GM12878 (cell line): Measurements from ENCODE around the gene ZNF627. TPM values are rescaled to one million over a fixed set of nuclear protein-coding genes. Genes with fewer than 3 reads are reported as not detected.

Experiments
- ATAC-seq: fragments of 200-7000 bp; cut with Tn5 transposase; 3 replicates; pipeline ENCODE4 v1.9.1; 2020; ENCODE audit warnings: mild to moderate bottlenecking, moderate library complexity
- BruUV-seq: library from RNA; stranded (reverse); fragments of 400-500 nt; replicated peaks from 2 replicates; lab custom pipeline; 2021; lab: Mats Ljungman, UMichigan
- CTCF ChIA-PET: fragments of 300-600 bp; sonication (Branson Sonifier 250); formaldehyde crosslinking; extraction: SDS; loops from one replicate; lab custom pipeline; 2021; ENCODE audit warnings: inconsistent platforms; lab: Yijun Ruan, JAX
- POLR2A ChIA-PET: fragments of 350-600 bp; formaldehyde crosslinking; extraction: SDS; loops from one replicate; lab custom pipeline; 2021; ENCODE audit warnings: inconsistent platforms; lab: Charles Lee
- RAD21 ChIA-PET: fragments of 300-600 bp; sonication (Branson Sonifier 250); formaldehyde crosslinking; loops from one replicate; lab custom pipeline; 2023; ENCODE audit warnings: antibody characterized with exemption; ENCODE audit not compliant: unreplicated experiment; lab: Charles Lee
- SMC1A ChIA-PET: fragments of 300-600 bp; sonication (Branson Sonifier 250); formaldehyde crosslinking; loops from one replicate; lab custom pipeline; 2023; ENCODE audit not compliant: unreplicated experiment, uncharacterized antibody; lab: Charles Lee
- DNase-seq: peaks from one replicate; pipeline ENCODE4 v3.0.0-alpha.2; 2011; ENCODE audit warnings: low read depth, low spot score
- FAIRE-seq: peaks from 3 replicates; lab custom pipeline; 2011; peaks lifted over from hg19 to GRCh38; lab: Jason Lieb, UNC
- H2AFZ ChIP-seq: 2 replicates; pipeline ENCODE4 v1.6.0; 2011; ENCODE audit warnings: low read depth, low read length, control low read depth; ENCODE audit not compliant: control insufficient read depth
- H3K27ac ChIP-seq: 2 replicates; pipeline ENCODE4 v1.5.1; 2011; ENCODE audit warnings: control low read depth; ENCODE audit not compliant: control insufficient read depth, insufficient read depth
- H3K27me3 ChIP-seq, 2 experiments: replicated peaks in 1 of 2; 2 replicates each; pipeline versions ENCODE4 v1.6.0 to v1.6.1; 2011; ENCODE audit warnings: low read length in 1 of 2; ENCODE audit not compliant: control insufficient read depth in 2 of 2, insufficient read depth in 2 of 2
- H3K36me3 ChIP-seq, 2 experiments: 2 replicates each; pipeline ENCODE4 v1.5.1; 2011; ENCODE audit warnings: low read length in 1 of 2; ENCODE audit not compliant: control insufficient read depth in 2 of 2, insufficient read depth in 2 of 2
- H3K4me1 ChIP-seq: 2 replicates; pipeline ENCODE4 v1.6.1; 2011; ENCODE audit warnings: mild to moderate bottlenecking, low read length, moderate library complexity, mixed read lengths; ENCODE audit not compliant: control insufficient read depth, insufficient read depth
- H3K4me2 ChIP-seq: 2 replicates; pipeline ENCODE4 v1.6.0; 2011; ENCODE audit warnings: control low read depth; ENCODE audit not compliant: control insufficient read depth, insufficient read depth
- H3K4me3 ChIP-seq: fragments of 200-600 bp; sonication (generic); 2 replicates; pipeline ENCODE4 v1.5.1; 2016
- H3K79me2 ChIP-seq: 2 replicates; pipeline ENCODE4 v1.6.0; 2011; ENCODE audit warnings: low read length; ENCODE audit not compliant: control insufficient read depth, insufficient read depth
- H3K9ac ChIP-seq: 2 replicates; pipeline ENCODE4 v1.8.0; 2011; ENCODE audit warnings: low read length, control low read depth, mixed read lengths; ENCODE audit not compliant: control insufficient read depth, insufficient read depth
- H3K9me3 ChIP-seq: replicated peaks from 3 replicates; pipeline ENCODE4 v1.5.1; 2011; ENCODE audit warnings: mild to moderate bottlenecking, low read length; ENCODE audit not compliant: control insufficient read depth, insufficient read depth
- H4K20me1 ChIP-seq: 2 replicates; pipeline ENCODE4 v1.6.0; 2011; ENCODE audit not compliant: control insufficient read depth, insufficient read depth
- BCL11A ChIP-seq: IDR thresholded peaks from 2 replicates; pipeline ENCODE4 v1.6.1; 2011; ENCODE audit warnings: low read depth, low read length
- CEBPB ChIP-seq, 2 experiments: fragments of 150-350 bp in 1 of 2; IDR thresholded peaks; 2 replicates each; pipeline ENCODE4 v1.6.1; 2012 to 2014; ENCODE audit warnings: low read depth in 2 of 2, low read length in 2 of 2, borderline replicate concordance in 1 of 2, inconsistent platforms in 1 of 2
- EGR1 ChIP-seq, 2 experiments: IDR thresholded peaks; 1 replicate in 1 of 2; 2 replicates in 1 of 2; pipeline ENCODE4 v1.6.1; 2011 to 2012; ENCODE audit warnings: low read depth in 2 of 2, low read length in 2 of 2, borderline replicate concordance in 1 of 2, mild to moderate bottlenecking in 1 of 2, moderate library complexity in 1 of 2
- FOS ChIP-seq: IDR thresholded peaks from 3 replicates; pipeline ENCODE4 v1.6.1; 2011; ENCODE audit warnings: borderline replicate concordance; ENCODE audit not compliant: insufficient read length; ENCODE audit errors: extremely low read depth
- SMAD5 ChIP-seq: IDR thresholded peaks from 2 replicates; pipeline ENCODE4 v1.6.1; 2016; ENCODE audit warnings: antibody characterized with exemption, low read depth
- SPI1 ChIP-seq: IDR thresholded peaks from 2 replicates; pipeline ENCODE4 v1.6.1; 2011; ENCODE audit warnings: low read depth, mild to moderate bottlenecking, low read length, moderate library complexity, borderline replicate concordance; ENCODE audit not compliant: insufficient read depth
- SREBF2 ChIP-seq: IDR thresholded peaks from 2 replicates; pipeline ENCODE4 v1.6.1; 2012; ENCODE audit warnings: mild to moderate bottlenecking, low read length
- YBX1 ChIP-seq: fragments of 450-650 bp; IDR thresholded peaks from 2 replicates; pipeline ENCODE4 v1.6.1; 2016; ENCODE audit warnings: antibody characterized with exemption
- WGBS: methylation state at CpG from one replicate; pipeline ENCODE4 v1.1.6; 2016; ENCODE audit warnings: low lambda C conversion rate; ENCODE audit not compliant: insufficient replicate concordance, insufficient coverage; ENCODE audit errors: missing lambda C conversion rate; 5-methylcytosine and 5-hydroxymethylcytosine counted together
- in situ Hi-C: fragments of 300-500 bp; cut with MboI; formaldehyde crosslinking; loops from 9 replicates; pipeline ENCODE4 v1.14.3; 2018; ENCODE audit warnings: mixed read lengths
- intact Hi-C: fragments of 100-400 bp; cut with micrococcal nuclease; formaldehyde crosslinking; loops from one replicate; pipeline ENCODE4 v1.14.2; 2022; ENCODE audit not compliant: unreplicated experiment
- polyA plus RNA-seq, 11 experiments: library from polyadenylated mRNA; depleted of rRNA in 4 of 11; unstranded in 6 of 11; stranded (reverse) in 5 of 11; fragments of >200 nt; fragmentation: Nextera tagmentation in 4 of 11; fragmentation: Illumina TruSeq in 1 of 11; extraction: Ambion mirVana in 4 of 11; extraction: Trizol in 1 of 11; gene quantifications; 1 replicate in 1 of 11; 2 replicates in 10 of 11; pipeline versions ENCODE4 v1.2.1 to v1.2.3, GENCODE V29; 2011 to 2016; ENCODE audit warnings: inconsistent platforms in 2 of 11, missing spikeins in 2 of 11, low read depth in 1 of 11
- total RNA-seq, 4 experiments: library from RNA; depleted of rRNA in 3 of 4; stranded (reverse); fragments of >200 nt in 3 of 4; fragmentation: Illumina TruSeq in 1 of 4; extraction: Trizol in 1 of 4; gene quantifications; 2 replicates each; pipeline versions ENCODE4 v1.2.1 to v1.2.3, GENCODE V29; 2013 to 2021
- TF ChIP-seq, protein P1 (sequence below): fragments of 450-650 bp; IDR thresholded peaks from 2 replicates; pipeline ENCODE4 v1.6.1; 2016; ENCODE audit warnings: mild to moderate bottlenecking, moderate library complexity, borderline replicate concordance
- TF ChIP-seq, protein P2 (sequence below): fragments of 450-650 bp; conservative IDR thresholded peaks from 2 replicates; pipeline ENCODE4 v1.6.1; 2017; ENCODE audit warnings: mild to moderate bottlenecking, moderate library complexity
- TF ChIP-seq, protein P3 (sequence below): IDR thresholded peaks from 2 replicates; pipeline ENCODE4 v1.6.1; 2012; ENCODE audit warnings: mild to moderate bottlenecking, low read depth, low read length

Gene ZNF627
- total and polyA plus RNA-seq, 10 of the 15 experiments (the other 5 are each of a cell fraction or from before 2014, with no cell fraction given), result 5.1 to 13.7 (median 10.2) TPM

DNA sequence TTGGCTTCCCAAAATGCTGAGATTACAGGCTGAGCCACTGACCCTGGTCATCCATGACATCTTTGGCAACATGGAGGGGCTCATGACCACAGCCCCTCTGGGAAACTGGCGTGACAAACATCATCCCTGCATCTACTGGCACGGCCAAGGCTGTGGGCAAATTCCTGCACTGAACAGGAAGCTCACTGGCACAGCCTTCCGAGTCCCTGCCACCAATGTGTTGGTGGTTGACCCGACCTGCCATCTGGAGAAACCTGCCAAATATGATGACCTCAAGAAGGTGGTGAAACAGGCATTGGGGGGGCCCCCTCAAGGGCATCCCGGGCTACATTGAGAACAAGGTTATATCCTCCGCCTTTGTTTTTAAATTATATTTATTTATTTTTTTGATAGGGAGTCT lies 11.0 kb upstream of the ZNF627 start:
- Histone ChIP-seq H3K4me2 (no peak overlapping the region), H3K27me3 (no peaks in the 10 kb centered on the region), H3K4me3 (no peak overlapping the region), H3K4me1 (peaks cover 33% of the 10 kb centered on the region), H2AFZ (no peak overlapping the region), H3K27ac (no peak overlapping the region), H3K9ac (no peak overlapping the region), H3K79me2 (no peaks in the 10 kb centered on the region), H3K36me3 (no peaks in the 10 kb centered on the region), H4K20me1 (no peaks in the 10 kb centered on the region), H3K9me3 (no peaks in the 10 kb centered on the region)
- DNase-seq (no peak), FAIRE-seq (no peak), ATAC-seq (no peak)
- intact Hi-C loops (no loop called here), in situ Hi-C loops (loop anchor here (5.0 to 25.0 kb wide), 2 partner anchors 89 to 1576 kb away; partner anchors contain the start of genes IER2 and STX10)
- SMC1A ChIA-PET, result interaction anchor here (1.4 to 12.2 kb wide), 5 partner anchors 12 to 89 kb away, joined by 4 to 215 read pairs (median 7); partner anchors contain the start of gene ELOF1
- BruUV-seq, result no TSS peak
- POLR2A ChIA-PET, result interaction anchor here (1.4 to 9.0 kb wide), 3 partner anchors 17 to 30 kb away, joined by 6 to 94 read pairs (median 87); partner anchors contain the start of gene ELOF1
- 82% methylated on average over 6 of the region's 6 CpGs for WGBS
- CTCF ChIA-PET, result interaction anchor here (14.2 kb wide), 1 partner anchor 26 kb away, joined by 225 read pairs; the partner anchor contains the start of gene ELOF1
- RAD21 ChIA-PET, result interaction anchor here (1.0 to 11.4 kb wide), 7 partner anchors 11 to 205 kb away, joined by 3 to 172 read pairs (median 4); partner anchors contain the start of gene ELOF1
- TF ChIP-seq FOS, result no peak
- TF ChIP-seq YBX1, result no peak
- TF ChIP-seq EGR1 (IDR thresholded peaks at IDR 0.05; ENCODE audit: borderline replicate concordance in 1 of 2, low read depth in 2 of 2, low read length in 2 of 2), result no peak
- TF ChIP-seq, protein P1, sequence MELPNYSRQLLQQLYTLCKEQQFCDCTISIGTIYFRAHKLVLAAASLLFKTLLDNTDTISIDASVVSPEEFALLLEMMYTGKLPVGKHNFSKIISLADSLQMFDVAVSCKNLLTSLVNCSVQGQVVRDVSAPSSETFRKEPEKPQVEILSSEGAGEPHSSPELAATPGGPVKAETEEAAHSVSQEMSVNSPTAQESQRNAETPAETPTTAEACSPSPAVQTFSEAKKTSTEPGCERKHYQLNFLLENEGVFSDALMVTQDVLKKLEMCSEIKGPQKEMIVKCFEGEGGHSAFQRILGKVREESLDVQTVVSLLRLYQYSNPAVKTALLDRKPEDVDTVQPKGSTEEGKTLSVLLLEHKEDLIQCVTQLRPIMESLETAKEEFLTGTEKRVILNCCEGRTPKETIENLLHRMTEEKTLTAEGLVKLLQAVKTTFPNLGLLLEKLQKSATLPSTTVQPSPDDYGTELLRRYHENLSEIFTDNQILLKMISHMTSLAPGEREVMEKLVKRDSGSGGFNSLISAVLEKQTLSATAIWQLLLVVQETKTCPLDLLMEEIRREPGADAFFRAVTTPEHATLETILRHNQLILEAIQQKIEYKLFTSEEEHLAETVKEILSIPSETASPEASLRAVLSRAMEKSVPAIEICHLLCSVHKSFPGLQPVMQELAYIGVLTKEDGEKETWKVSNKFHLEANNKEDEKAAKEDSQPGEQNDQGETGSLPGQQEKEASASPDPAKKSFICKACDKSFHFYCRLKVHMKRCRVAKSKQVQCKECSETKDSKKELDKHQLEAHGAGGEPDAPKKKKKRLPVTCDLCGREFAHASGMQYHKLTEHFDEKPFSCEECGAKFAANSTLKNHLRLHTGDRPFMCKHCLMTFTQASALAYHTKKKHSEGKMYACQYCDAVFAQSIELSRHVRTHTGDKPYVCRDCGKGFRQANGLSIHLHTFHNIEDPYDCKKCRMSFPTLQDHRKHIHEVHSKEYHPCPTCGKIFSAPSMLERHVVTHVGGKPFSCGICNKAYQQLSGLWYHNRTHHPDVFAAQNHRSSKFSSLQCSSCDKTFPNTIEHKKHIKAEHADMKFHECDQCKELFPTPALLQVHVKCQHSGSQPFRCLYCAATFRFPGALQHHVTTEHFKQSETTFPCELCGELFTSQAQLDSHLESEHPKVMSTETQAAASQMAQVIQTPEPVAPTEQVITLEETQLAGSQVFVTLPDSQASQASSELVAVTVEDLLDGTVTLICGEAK, result no peak
- TF ChIP-seq, protein P2, sequence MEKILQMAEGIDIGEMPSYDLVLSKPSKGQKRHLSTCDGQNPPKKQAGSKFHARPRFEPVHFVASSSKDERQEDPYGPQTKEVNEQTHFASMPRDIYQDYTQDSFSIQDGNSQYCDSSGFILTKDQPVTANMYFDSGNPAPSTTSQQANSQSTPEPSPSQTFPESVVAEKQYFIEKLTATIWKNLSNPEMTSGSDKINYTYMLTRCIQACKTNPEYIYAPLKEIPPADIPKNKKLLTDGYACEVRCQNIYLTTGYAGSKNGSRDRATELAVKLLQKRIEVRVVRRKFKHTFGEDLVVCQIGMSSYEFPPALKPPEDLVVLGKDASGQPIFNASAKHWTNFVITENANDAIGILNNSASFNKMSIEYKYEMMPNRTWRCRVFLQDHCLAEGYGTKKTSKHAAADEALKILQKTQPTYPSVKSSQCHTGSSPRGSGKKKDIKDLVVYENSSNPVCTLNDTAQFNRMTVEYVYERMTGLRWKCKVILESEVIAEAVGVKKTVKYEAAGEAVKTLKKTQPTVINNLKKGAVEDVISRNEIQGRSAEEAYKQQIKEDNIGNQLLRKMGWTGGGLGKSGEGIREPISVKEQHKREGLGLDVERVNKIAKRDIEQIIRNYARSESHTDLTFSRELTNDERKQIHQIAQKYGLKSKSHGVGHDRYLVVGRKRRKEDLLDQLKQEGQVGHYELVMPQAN, result no peak
- TF ChIP-seq, protein P3, sequence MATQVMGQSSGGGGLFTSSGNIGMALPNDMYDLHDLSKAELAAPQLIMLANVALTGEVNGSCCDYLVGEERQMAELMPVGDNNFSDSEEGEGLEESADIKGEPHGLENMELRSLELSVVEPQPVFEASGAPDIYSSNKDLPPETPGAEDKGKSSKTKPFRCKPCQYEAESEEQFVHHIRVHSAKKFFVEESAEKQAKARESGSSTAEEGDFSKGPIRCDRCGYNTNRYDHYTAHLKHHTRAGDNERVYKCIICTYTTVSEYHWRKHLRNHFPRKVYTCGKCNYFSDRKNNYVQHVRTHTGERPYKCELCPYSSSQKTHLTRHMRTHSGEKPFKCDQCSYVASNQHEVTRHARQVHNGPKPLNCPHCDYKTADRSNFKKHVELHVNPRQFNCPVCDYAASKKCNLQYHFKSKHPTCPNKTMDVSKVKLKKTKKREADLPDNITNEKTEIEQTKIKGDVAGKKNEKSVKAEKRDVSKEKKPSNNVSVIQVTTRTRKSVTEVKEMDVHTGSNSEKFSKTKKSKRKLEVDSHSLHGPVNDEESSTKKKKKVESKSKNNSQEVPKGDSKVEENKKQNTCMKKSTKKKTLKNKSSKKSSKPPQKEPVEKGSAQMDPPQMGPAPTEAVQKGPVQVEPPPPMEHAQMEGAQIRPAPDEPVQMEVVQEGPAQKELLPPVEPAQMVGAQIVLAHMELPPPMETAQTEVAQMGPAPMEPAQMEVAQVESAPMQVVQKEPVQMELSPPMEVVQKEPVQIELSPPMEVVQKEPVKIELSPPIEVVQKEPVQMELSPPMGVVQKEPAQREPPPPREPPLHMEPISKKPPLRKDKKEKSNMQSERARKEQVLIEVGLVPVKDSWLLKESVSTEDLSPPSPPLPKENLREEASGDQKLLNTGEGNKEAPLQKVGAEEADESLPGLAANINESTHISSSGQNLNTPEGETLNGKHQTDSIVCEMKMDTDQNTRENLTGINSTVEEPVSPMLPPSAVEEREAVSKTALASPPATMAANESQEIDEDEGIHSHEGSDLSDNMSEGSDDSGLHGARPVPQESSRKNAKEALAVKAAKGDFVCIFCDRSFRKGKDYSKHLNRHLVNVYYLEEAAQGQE, result no peak
- no peak for TF ChIP-seq SREBF2
- no peak for TF ChIP-seq BCL11A
- no peak for TF ChIP-seq CEBPB (IDR thresholded peaks at IDR 0.05; ENCODE audit: borderline replicate concordance in 1 of 2, low read depth in 2 of 2, low read length in 2 of 2)
- TF ChIP-seq SPI1, result no peak
- no peak for TF ChIP-seq SMAD5
